ENCODE results near the gene MOAP1.
"Not testable (repeated sequence)": the region's sequence is repeated elsewhere in the genome, so short reads cannot be mapped to it uniquely, and the experiment has no call there.

The MOAP1 gene

GRCh38 chr14:93183596-93184317 is 940 bp downstream of the MOAP1 start:
- no peak for DNase-seq

- DNase-seq, result no peak
These were observed 9.2 kb downstream of the MOAP1 start for GRCh38 chr14:93175492-93175891.

- not testable (repeated sequence) for DNase-seq
These were observed 10.0 kb downstream of the MOAP1 start for GRCh38 chr14:93174731-93175130.

- no peak for DNase-seq
These were observed 10.7 kb downstream of the MOAP1 start for GRCh38 chr14:93173943-93174395.

- no peak for DNase-seq
These were observed 13.3 kb downstream of the MOAP1 start for GRCh38 chr14:93171376-93171775.

- DNase-seq, result not testable (repeated sequence)
These were observed 14.6 kb downstream of the MOAP1 start for GRCh38 chr14:93170141-93170540.

- not testable (repeated sequence) for DNase-seq
These were observed 15.1 kb downstream of the MOAP1 start for GRCh38 chr14:93169619-93170018.

- DNase-seq, result not testable (repeated sequence)
These were observed 16.1 kb downstream of the MOAP1 start for GRCh38 chr14:93168610-93169009.

GRCh38 chr14:93165271-93166265 is 19.1 kb downstream of the MOAP1 start:
- DNase-seq, result not testable (repeated sequence)

- DNase-seq, result no peak
These were observed 21.1 kb downstream of the MOAP1 start for GRCh38 chr14:93163564-93163963.

- no peak for DNase-seq
These were observed 23.2 kb downstream of the MOAP1 start for GRCh38 chr14:93161411-93161940.

- DNase-seq, result no peak
These were observed 24.3 kb downstream of the MOAP1 start for GRCh38 chr14:93160353-93160801.

- not testable (repeated sequence) for DNase-seq
These were observed 24.9 kb downstream of the MOAP1 start for GRCh38 chr14:93159625-93160352.

- not testable (repeated sequence) for DNase-seq
These were observed 26.3 kb downstream of the MOAP1 start for GRCh38 chr14:93158349-93158748.

- no peak for DNase-seq
These were observed 27.9 kb downstream of the MOAP1 start for GRCh38 chr14:93156693-93157369.

GRCh38 chr14:93155667-93156066 is 29.0 kb downstream of the MOAP1 start:
- no peak for DNase-seq

GRCh38 chr14:93153121-93153520 is 31.6 kb downstream of the MOAP1 start:
- DNase-seq, result no peak

GRCh38 chr14:93150227-93151208 is 34.2 kb downstream of the MOAP1 start:
- no peak for DNase-seq

- no peak for DNase-seq
These were observed 35.7 kb downstream of the MOAP1 start for GRCh38 chr14:93148979-93149378.

- DNase-seq, result no peak
These were observed 38.6 kb downstream of the MOAP1 start for GRCh38 chr14:93146119-93146518.

All from effector CD8-positive, alpha-beta T cell (primary cell).